Urinary bladder (tissue), 4 donors: Measurements from ENCODE around the gene ANKS1B. TPM values are rescaled to one million over a fixed set of nuclear protein-coding genes. Genes with fewer than 3 reads are reported as not detected.

ENCODE experiments used
- DNase-seq: peaks from one replicate; pipeline ENCODE4 v3.0.0-alpha.2; 2015; ENCODE audit errors: extremely low spot score
- H3K27ac ChIP-seq: one replicate; pipeline ENCODE4 v1.5.1; 2013; ENCODE audit warnings: low read depth, mild to moderate bottlenecking, moderate library complexity
- H3K36me3 ChIP-seq: one replicate; pipeline ENCODE4 v1.6.1; 2013; ENCODE audit warnings: mild to moderate bottlenecking, moderate library complexity; ENCODE audit not compliant: insufficient read depth
- H3K4me1 ChIP-seq: one replicate; pipeline ENCODE4 v1.6.1; 2013; ENCODE audit warnings: mild to moderate bottlenecking, moderate library complexity; ENCODE audit not compliant: insufficient read depth
- H3K4me3 ChIP-seq: one replicate; pipeline ENCODE4 v1.5.1; 2013; ENCODE audit warnings: low read depth, low read length
- WGBS: extraction: QIAGEN DNeasy Blood & Tissue Kit; methylation state at CpG from one replicate; pipeline ENCODE4 v1.1.7; 2013; 5-methylcytosine and 5-hydroxymethylcytosine counted together
- polyA plus RNA-seq: library from polyadenylated mRNA; stranded (reverse); fragments of 200-250 nt; gene quantifications from one replicate; pipeline ENCODE4 v1.2.3, GENCODE V29; 2013
- total RNA-seq: library from RNA; depleted of rRNA; stranded (reverse); fragments of >200 nt; gene quantifications from one replicate; pipeline ENCODE4 v1.2.3, GENCODE V29; 2014
- donor health status: healthy with polysubstance abuse.
- donor health status: healthy.

The ANKS1B gene
- total and polyA plus RNA-seq, 2 donors: 4.9 to 43.7 TPM

DNA sequence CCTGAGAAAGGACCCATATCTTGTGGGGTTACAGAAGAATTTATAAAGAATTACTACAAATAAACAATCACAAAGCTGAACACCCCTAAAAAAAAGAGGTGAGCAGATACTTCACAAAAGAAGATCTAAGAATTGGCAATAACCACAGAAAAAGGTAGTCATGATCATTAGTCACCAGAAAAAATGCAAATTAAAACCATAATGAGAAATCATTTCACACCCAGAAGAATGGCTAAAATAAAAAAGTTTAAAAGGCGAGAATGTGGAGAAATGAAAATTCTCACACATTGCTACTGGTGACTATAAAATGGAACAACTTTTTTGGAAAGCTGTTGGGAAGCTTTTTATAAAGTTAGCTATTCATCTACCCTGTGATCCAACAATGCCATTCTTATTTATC is 545.3 kb downstream of the ANKS1B start:
- Histone ChIP-seq H3K4me3 (no peak overlapping the region), H3K27ac (no peak overlapping the region), H3K4me1 (no peaks in the 10 kb centered on the region), H3K36me3 (no peaks in the 10 kb centered on the region)
- WGBS: 96% methylated on average over 1 of the region's 1 CpG
- DNase-seq: no peak

DNA sequence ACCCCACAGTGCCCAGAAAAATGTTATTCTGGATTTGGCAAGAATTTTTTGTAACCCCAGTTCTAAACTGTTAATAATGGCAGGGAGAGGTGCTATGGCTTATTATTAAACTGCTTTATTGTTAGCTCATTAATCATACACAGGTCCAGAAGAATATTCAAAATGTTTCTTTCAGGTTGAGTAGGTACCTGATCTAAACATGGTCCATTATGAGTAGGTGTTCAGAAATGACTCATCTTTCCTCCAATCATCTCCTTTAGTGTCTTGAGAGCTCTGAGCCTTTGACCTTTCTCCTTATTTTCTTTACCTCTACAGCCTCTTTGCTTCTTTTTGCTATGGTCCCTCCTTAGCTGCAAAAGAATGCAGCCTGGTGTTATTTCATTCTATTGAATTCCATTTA is 548.2 kb downstream of the ANKS1B start:
- Histone ChIP-seq H3K4me3 (no peak overlapping the region), H3K27ac (no peak overlapping the region), H3K4me1 (no peaks in the 10 kb centered on the region), H3K36me3 (no peaks in the 10 kb centered on the region)
- DNase-seq: no peak

- no peaks in the 10 kb centered on the region for H3K4me1 ChIP-seq
- no peak for DNase-seq
- no peaks in the 10 kb centered on the region for H3K36me3 ChIP-seq
- no peak overlapping the region for H3K4me3 ChIP-seq
- 80% methylated on average over 1 of the region's 1 CpG for WGBS
- no peak overlapping the region for H3K27ac ChIP-seq
These were observed 549.5 kb downstream of the ANKS1B start for GRCh38 chr12:99435095-99435791.

DNA sequence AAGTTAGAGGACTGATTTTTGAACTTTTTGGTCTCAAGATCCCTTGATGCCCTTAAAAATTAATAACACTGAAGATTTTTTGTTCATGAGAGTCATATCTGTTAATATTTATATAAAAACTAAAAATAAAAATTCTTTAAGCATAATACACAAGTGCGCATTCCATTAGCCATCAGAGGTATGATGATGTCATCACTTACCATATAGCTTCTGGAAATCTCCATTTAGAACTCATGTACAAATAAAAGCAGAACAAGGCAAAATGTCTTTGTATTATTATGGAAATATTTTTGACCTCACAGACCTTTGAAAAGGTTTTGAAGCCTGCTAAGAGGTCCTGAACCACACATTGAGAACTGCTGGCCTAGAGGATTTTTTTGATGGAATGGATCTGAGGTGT is 551.6 kb downstream of the ANKS1B start:
- 100% methylated on average over 1 of the region's 1 CpG for WGBS
- no peak for DNase-seq
- no peaks in the 10 kb centered on the region for H3K4me1 ChIP-seq

GRCh38 chr12:99431203-99431602 is 553.5 kb downstream of the ANKS1B start:
- Histone ChIP-seq H3K4me1 (no peaks in the 10 kb centered on the region), H3K27ac (no peak overlapping the region), H3K4me3 (no peak overlapping the region), H3K36me3 (no peaks in the 10 kb centered on the region)
- WGBS: 66% methylated on average over 2 of the region's 2 CpGs
- no peak for DNase-seq

More for the DNA sequence above, 551.6 kb downstream of the ANKS1B start:
- H3K4me3 ChIP-seq: no peak overlapping the region
- no peak overlapping the region for H3K27ac ChIP-seq
- no peaks in the 10 kb centered on the region for H3K36me3 ChIP-seq

GRCh38 chr12:99427104-99427503 is 557.6 kb downstream of the ANKS1B start:
- DNase-seq: no peak
- no peak overlapping the region for H3K27ac ChIP-seq
- WGBS: 74% methylated on average over 2 of the region's 2 CpGs
- H3K36me3 ChIP-seq: no peaks in the 10 kb centered on the region
- H3K4me3 ChIP-seq: no peak overlapping the region
- H3K4me1 ChIP-seq: no peaks in the 10 kb centered on the region

GRCh38 chr12:99418379-99418778 is 566.4 kb downstream of the ANKS1B start:
- DNase-seq: no peak
- H3K36me3 ChIP-seq: no peaks in the 10 kb centered on the region
- WGBS: 52% methylated on average over 3 of the region's 3 CpGs

GRCh38 chr12:99413751-99414150 is 571.0 kb downstream of the ANKS1B start:
- no peaks in the 10 kb centered on the region for H3K36me3 ChIP-seq
- H3K27ac ChIP-seq: no peak overlapping the region
- no peak overlapping the region for H3K4me3 ChIP-seq
- H3K4me1 ChIP-seq: no peaks in the 10 kb centered on the region
- no peak for DNase-seq
- WGBS: 67% methylated on average over 3 of the region's 3 CpGs

More at GRCh38 chr12:99418379-99418778, 566.4 kb downstream of the ANKS1B start:
- Histone ChIP-seq H3K4me1 (no peaks in the 10 kb centered on the region), H3K4me3 (no peak overlapping the region), H3K27ac (no peak overlapping the region)

GRCh38 chr12:99393763-99394162 is 591.0 kb downstream of the ANKS1B start:
- no peaks in the 10 kb centered on the region for H3K36me3 ChIP-seq
- H3K27ac ChIP-seq: no peak overlapping the region
- H3K4me1 ChIP-seq: no peaks in the 10 kb centered on the region
- H3K4me3 ChIP-seq: no peak overlapping the region
- no peak for DNase-seq

DNA sequence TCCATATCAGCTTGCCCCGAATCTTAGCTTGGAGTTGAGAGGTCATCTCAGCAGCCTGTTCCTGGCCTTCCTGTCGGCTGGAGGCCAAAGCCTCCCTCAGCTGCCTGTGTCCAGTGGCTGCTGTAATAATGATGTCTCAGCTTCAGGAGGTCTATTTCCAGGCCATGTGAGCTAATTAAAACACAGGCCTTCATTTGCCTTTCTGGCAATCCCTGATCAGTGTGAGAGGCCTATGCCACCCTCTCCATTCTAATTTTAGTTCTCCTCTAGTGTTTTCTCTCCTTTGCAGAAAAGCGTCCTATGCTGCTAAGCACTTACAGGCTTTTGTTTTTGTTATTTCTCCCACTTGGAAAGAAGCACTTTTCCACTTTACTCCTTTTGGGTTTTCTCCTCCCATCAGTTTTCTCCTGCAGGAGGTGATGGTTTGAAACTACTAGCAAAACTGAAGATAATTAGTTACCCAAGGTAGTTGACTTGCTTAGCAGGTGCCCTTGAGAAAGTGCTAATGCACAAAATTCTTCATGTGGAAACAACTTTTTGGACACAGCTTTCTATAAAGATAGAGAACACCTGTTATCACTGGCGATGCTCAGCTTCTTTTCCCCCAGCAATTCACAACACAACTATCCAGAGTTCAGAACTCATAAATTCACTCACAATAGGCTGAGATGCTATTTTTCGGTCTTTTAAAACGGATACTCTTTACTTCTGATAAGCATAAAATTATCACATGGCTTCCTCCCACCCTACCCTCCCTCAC is 592.5 kb downstream of the ANKS1B start:
- Histone ChIP-seq H3K4me1 (no peaks in the 10 kb centered on the region), H3K27ac (no peak overlapping the region)
- WGBS: 74% methylated on average over 6 of the region's 6 CpGs

DNA sequence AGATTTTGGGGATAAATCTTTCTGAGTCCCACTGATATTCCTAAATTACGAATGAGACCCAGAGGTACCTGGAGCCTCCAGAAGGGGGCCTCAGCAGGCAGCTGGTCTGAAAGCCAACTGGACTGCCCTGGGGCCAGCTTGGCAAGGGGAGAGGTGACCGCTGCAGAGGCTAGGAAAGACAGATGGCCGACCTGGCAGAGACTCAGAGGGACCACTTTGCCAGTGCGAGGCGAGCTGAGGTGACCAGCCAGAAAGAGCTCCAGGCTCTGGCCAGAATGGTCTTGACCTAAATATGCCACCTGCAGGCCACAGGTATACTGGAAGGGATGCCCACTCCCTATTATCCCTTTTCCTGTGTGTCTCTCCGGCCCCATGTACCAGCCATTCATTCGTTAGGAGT is 594.0 kb downstream of the ANKS1B start:
- no peak overlapping the region for H3K27ac ChIP-seq
- H3K4me1 ChIP-seq: no peaks in the 10 kb centered on the region
- DNase-seq: no peak
- H3K4me3 ChIP-seq: no peak overlapping the region
- no peaks in the 10 kb centered on the region for H3K36me3 ChIP-seq
- 81% methylated on average over 7 of the region's 7 CpGs for WGBS

More for the DNA sequence above, 592.5 kb downstream of the ANKS1B start:
- no peak for DNase-seq
- Histone ChIP-seq H3K36me3 (no peaks in the 10 kb centered on the region), H3K4me3 (no peak overlapping the region)

GRCh38 chr12:99389751-99390150 is 595.0 kb downstream of the ANKS1B start:
- Histone ChIP-seq H3K27ac (no peak overlapping the region), H3K4me1 (no peaks in the 10 kb centered on the region), H3K4me3 (no peak overlapping the region), H3K36me3 (no peaks in the 10 kb centered on the region)
- 96% methylated on average over 3 of the region's 3 CpGs for WGBS
- DNase-seq: no peak

- Histone ChIP-seq H3K4me1 (no peaks in the 10 kb centered on the region), H3K27ac (no peak overlapping the region), H3K36me3 (no peaks in the 10 kb centered on the region), H3K4me3 (no peak overlapping the region)
- DNase-seq: no peak
- WGBS: 54% methylated on average over 1 of the region's 1 CpG
These were observed 596.0 kb downstream of the ANKS1B start for GRCh38 chr12:99388671-99389195.

GRCh38 chr12:99387661-99388060 is 597.1 kb downstream of the ANKS1B start:
- no peaks in the 10 kb centered on the region for H3K4me1 ChIP-seq
- 72% methylated on average over 4 of the region's 4 CpGs for WGBS
- no peak for DNase-seq
- no peak overlapping the region for H3K4me3 ChIP-seq
- H3K36me3 ChIP-seq: no peaks in the 10 kb centered on the region
- H3K27ac ChIP-seq: no peak overlapping the region
